Fibroblast of the aortic adventitia (primary cell): Measurements from ENCODE around the gene HEXIM1. TPM values are rescaled to one million over a fixed set of nuclear protein-coding genes. Genes with fewer than 3 reads are reported as not detected.
"Not testable (repeated sequence)": the region's sequence is repeated elsewhere in the genome, so short reads cannot be mapped to it uniquely, and the experiment has no call there.

ENCODE experiments used
- DNase-seq: peaks from one replicate; pipeline ENCODE4 v3.0.0-alpha.2; 2010; ENCODE audit warnings: low read depth
- H3K4me3 ChIP-seq: 2 replicates; pipeline ENCODE4 v1.5.1; 2011; ENCODE audit warnings: low read depth, mild to moderate bottlenecking, control low read depth, low read length, moderate library complexity
- total RNA-seq: library from RNA; depleted of rRNA; stranded (reverse); fragments of >200 nt; gene quantifications from 2 replicates; pipeline ENCODE4 v1.2.3, GENCODE V29; 2012; ENCODE audit warnings: low replicate concordance
- TF ChIP-seq, protein P1 (sequence below): IDR thresholded peaks from 2 replicates; pipeline ENCODE4 v1.5.1; 2011; ENCODE audit warnings: mild to moderate bottlenecking, low read length, control low read depth, inconsistent platforms; ENCODE audit not compliant: insufficient read depth

The HEXIM1 gene
- total RNA-seq, 1 donor: 10.0 TPM

- no peak for DNase-seq
- no peak overlapping the region for H3K4me3 ChIP-seq
- TF ChIP-seq, protein P1, sequence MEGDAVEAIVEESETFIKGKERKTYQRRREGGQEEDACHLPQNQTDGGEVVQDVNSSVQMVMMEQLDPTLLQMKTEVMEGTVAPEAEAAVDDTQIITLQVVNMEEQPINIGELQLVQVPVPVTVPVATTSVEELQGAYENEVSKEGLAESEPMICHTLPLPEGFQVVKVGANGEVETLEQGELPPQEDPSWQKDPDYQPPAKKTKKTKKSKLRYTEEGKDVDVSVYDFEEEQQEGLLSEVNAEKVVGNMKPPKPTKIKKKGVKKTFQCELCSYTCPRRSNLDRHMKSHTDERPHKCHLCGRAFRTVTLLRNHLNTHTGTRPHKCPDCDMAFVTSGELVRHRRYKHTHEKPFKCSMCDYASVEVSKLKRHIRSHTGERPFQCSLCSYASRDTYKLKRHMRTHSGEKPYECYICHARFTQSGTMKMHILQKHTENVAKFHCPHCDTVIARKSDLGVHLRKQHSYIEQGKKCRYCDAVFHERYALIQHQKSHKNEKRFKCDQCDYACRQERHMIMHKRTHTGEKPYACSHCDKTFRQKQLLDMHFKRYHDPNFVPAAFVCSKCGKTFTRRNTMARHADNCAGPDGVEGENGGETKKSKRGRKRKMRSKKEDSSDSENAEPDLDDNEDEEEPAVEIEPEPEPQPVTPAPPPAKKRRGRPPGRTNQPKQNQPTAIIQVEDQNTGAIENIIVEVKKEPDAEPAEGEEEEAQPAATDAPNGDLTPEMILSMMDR: no peak
Measured at GRCh38 chr17:45118691-45119090, 29.6 kb upstream of the HEXIM1 start.

DNA sequence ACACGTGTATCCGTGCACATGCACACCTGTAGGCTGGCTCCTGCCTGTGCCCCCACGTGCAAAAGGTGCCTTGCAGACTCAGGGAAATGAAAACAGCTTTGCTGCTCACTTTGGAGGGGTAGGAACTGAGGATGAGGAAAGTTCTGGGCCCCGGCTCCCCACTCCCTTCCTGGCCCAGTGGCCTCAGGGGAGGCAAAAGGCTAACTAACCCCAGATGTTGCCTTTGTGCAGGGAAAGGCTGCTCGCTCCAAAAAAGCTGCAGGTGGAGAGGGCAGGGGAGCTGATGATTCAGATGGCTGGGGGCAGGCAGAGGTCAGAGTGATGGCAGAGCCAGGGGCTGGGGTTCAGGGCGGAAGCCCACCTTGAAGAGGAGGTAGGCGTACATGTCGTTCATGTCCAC lies 28.3 kb upstream of the HEXIM1 start:
- no peak overlapping the region for H3K4me3 ChIP-seq
- TF ChIP-seq, protein P1: no peak
- no peak for DNase-seq

DNA sequence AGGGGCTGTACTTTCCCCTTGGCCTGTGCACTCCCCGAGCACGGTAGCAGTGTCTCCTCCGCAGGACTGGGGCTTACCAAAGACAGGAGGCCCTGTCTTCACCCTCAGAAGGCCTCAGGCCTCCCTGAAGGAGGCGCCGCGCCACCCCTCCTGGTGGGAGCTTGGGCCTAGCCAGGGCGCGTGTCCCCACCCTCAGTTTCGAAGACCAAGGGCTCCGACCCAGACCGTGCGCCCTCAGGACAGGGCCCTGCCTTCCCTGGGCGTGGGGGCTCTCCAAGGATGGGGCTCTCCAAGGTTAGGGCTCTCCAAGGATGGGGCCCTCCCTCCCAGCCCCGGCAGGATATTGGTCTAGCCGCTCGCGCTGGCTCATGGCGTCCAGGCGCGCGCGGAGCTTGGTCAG lies 27.7 kb upstream of the HEXIM1 start:
- DNase-seq: no peak
- TF ChIP-seq, protein P1: no peak
- H3K4me3 ChIP-seq: no peak overlapping the region

- TF ChIP-seq, protein P1: no peak
- H3K4me3 ChIP-seq: no peak overlapping the region
Measured at GRCh38 chr17:45121055-45121454, 27.2 kb upstream of the HEXIM1 start.

DNA sequence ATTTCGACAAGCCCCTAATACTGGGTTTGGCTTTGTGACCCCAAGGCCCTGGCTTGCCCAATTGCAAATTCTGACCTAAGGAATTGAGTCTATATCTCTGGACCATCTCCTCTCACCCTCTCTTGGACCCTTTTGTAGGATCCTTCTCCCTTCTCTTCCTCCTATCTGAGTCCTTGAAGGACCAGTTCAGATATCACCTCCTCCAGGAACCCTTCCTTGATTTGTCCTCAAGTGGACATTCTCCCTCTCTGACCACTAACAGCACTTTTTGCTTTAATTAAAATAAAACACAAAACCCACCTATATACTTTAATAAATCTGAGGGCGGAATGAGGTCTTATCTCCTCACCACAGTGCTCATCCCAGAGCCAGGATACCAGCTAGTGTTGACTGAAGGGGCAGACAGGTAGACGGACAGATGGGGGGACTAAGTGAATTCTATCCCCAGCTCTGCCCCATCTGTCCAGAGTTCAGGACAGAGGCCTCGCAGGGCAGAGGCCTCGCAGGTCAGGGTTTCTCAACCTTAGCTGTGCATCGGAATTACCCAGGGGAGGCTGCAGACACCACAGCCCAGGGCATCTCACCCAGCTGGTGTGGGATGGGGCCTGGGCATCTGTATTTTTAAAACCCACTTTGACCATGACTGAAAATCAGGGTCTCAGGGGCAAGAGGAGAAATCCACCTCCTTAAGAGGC lies 25.1 kb upstream of the HEXIM1 start:
- no peak overlapping the region for H3K4me3 ChIP-seq
- TF ChIP-seq, protein P1: no peak
- no peak for DNase-seq

More at GRCh38 chr17:45121055-45121454, 27.2 kb upstream of the HEXIM1 start:
- no peak for DNase-seq

- DNase-seq: peak; percentile 82
- no peak overlapping the region for H3K4me3 ChIP-seq
- TF ChIP-seq, protein P1: no peak
Measured at GRCh38 chr17:45123930-45124796, 24.1 kb upstream of the HEXIM1 start.

DNA sequence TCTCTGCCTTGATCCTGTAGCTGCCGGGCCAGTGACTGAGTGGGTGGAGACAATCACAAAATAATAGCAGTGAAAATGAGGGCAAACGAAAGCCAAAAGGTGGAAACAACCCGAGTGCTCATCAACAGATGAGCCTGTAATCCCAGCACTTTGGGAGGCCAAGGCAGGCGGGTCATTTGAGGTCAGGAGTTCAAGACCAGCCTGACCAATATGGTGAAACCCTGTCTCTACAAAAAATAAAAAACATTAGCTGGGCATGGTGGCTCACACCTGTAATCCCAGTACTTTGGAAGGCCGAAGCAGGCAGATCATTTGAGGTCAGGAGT lies 23.5 kb upstream of the HEXIM1 start:
- DNase-seq, H3K4me3 ChIP-seq: not testable (repeated sequence)
